Activated CD4-positive, alpha-beta memory T cell treated with anti-CD3 and anti-CD28 coated beads, Interleukin-2, amount 10 ng/mL, durations not matched to agents 7 days and 5 days (primary cell): ENCODE results near the gene PRM3. TPM values are rescaled to one million over a fixed set of nuclear protein-coding genes. Genes with fewer than 3 reads are reported as not detected.
A peak's percentile ranks its signal among the peaks of the same experiment; 100 is the strongest.

Source experiments
- CTCF ChIA-PET: fragments of 350-600 bp; sonication (Branson Sonifier 250); formaldehyde crosslinking; loops from one replicate; lab custom pipeline; 2021; ENCODE audit warnings: antibody characterized with exemption, inconsistent platforms; lab: Charles Lee
- POLR2A ChIA-PET: fragments of 350-600 bp; sonication (Branson Sonifier 250); formaldehyde crosslinking; loops from one replicate; lab custom pipeline; 2021; ENCODE audit warnings: antibody characterized with exemption; lab: Charles Lee
- DNase-seq: peaks from one replicate; pipeline ENCODE4 v3.0.0-alpha.2; 2020
- H3K27ac Mint-ChIP-seq: one replicate; pipeline ENCODE4 v1.8.0; 2021; ENCODE audit warnings: mild to moderate bottlenecking, mixed read lengths
- H3K27me3 Mint-ChIP-seq: one replicate; pipeline ENCODE4 v1.8.0; 2021; ENCODE audit warnings: mixed read lengths
- H3K36me3 Mint-ChIP-seq: one replicate; pipeline ENCODE4 v1.8.0; 2021; ENCODE audit warnings: low read depth, mixed read lengths
- H3K4me1 Mint-ChIP-seq: one replicate; pipeline ENCODE4 v1.8.0; 2021; ENCODE audit warnings: mixed read lengths
- H3K4me3 Mint-ChIP-seq: one replicate; pipeline ENCODE4 v1.8.0; 2021; ENCODE audit warnings: mild to moderate bottlenecking, mixed read lengths
- H3K9me3 Mint-ChIP-seq: one replicate; pipeline ENCODE4 v1.8.0; 2021; ENCODE audit warnings: mixed read lengths
- total RNA-seq, 2 experiments: library from RNA; stranded (reverse); gene quantifications; one replicate each; pipeline ENCODE4 v1.2.3, GENCODE V29; 2021

Gene PRM3
- total RNA-seq, 2 experiments from 2014 or later = not detected

DNA sequence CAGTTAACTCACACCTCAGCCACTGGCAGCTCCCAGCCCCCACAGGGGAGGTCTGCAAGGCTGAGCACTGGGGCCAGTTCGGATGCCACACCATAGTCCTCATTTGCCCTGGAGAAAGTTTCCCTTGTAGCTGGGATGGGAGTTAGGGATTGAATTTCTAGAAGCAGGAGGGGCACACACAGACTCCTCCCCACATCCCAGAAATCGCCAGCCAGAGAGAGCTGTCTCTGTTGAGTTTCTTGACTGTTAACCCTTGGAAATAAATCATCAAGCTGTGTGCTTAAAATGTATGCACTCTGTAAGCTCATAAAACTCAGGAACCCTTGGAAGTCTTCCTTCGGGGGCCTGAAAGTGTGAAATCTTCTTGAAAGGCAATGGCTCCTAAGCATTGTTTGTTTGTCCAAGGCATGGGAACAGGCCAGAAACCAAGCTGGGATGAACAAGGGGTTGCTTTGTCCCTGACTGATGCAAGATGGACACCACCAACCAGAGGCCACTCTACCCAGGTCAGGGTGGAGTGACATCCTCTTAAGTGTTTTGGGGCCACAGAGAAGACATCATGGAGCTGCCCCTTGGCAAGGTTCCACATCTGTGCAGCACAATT, 394 bp upstream of the PRM3 start:
- H3K36me3 Mint-ChIP-seq = no peaks in the 10 kb centered on the region
- CTCF ChIA-PET = interaction anchor here (0.9 kb wide), 1 partner anchor 18 kb away, joined by 3 read pairs; no protein-coding TSS in a partner anchor
- no peaks in the 10 kb centered on the region for H3K4me1 Mint-ChIP-seq
- peaks cover 31% of the 10 kb centered on the region for H3K27me3 Mint-ChIP-seq
- H3K4me3 Mint-ChIP-seq = no peak overlapping the region
- DNase-seq = no peak
- no peaks in the 10 kb centered on the region for H3K9me3 Mint-ChIP-seq
- POLR2A ChIA-PET = no interaction called here
- no peak overlapping the region for H3K27ac Mint-ChIP-seq

DNA sequence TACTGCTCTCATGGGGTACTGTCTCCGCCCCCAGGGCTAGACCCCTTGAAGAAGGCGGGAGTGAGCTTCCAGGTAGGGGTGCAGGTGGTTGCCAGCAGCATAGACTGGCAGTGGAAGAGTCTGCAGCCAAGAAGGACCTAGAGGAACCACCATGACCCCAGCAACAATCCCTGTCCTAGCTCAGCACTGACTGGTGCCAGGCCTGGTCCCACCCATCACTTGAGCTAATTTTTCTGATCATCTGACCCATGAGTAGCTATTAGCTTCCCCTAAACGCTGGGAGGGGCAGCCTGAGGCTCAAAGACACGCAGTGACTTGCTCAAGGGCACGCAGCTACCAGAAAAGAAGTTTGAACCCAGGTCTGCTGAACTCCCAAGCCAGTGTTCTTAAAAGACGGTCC, 945 bp downstream of the PRM3 start:
- DNase-seq = no peak
- peaks cover 36% of the 10 kb centered on the region for H3K27me3 Mint-ChIP-seq
- H3K27ac Mint-ChIP-seq = no peak overlapping the region
- H3K9me3 Mint-ChIP-seq = no peaks in the 10 kb centered on the region
- H3K4me1 Mint-ChIP-seq = no peaks in the 10 kb centered on the region
- ChIA-PET CTCF (interaction anchor here (0.6 kb wide), 1 partner anchor 106 kb away, joined by 4 read pairs; no protein-coding TSS in a partner anchor), POLR2A (no interaction called here)
- no peaks in the 10 kb centered on the region for H3K36me3 Mint-ChIP-seq
- H3K4me3 Mint-ChIP-seq = no peak overlapping the region

DNA sequence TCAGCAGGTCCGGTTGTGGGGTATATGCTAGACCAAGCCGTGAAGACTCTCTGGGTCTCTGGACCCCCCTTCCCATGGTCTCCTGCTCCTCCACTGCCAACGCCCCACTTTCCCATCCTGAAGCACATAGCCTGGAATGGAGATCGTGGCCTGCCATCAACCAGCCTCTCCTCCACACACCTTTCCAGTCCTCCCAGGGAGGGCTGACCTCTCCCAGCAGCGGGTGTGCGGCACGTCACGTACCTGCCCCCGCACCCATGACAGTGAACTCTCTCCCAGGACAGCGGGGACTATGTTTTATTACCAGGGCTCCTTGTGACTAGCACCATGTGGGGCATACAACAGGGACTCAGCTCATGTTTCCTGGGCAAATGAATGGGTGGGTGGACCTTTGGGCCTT, 1.8 kb downstream of the PRM3 start:
- Mint-ChIP-seq H3K27me3 (peaks cover 37% of the 10 kb centered on the region), H3K4me3 (no peak overlapping the region), H3K4me1 (no peaks in the 10 kb centered on the region), H3K36me3 (no peaks in the 10 kb centered on the region), H3K27ac (no peak overlapping the region), H3K9me3 (no peaks in the 10 kb centered on the region)
- POLR2A ChIA-PET = no interaction called here
- CTCF ChIA-PET = no interaction called here
- no peak for DNase-seq

DNA sequence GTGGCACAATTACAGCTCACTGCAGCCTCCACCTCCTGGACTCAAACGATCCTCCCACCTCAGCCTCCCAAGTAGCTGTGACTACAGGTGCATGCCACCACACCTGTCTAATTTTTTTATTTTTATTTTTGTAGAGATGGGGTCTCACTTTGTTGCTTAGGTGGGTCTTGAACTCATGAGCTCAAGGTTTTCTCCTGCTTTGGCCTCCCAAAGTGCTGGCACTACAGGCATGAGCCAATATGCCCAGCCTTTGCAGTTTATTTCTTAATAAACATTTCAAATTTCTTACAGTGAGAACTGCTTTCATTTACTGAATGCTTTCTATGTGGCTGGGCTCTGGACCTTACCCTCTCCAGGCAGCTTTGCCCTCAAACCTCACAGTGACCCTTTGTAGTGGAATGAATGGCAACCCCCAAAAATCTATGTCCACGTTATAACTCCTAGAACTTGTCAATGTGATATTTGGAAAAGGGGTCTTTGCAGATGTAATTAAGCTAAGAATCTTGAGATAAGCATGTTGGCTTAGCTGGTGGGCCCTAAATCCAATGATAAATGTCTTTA, 2.7 kb downstream of the PRM3 start:
- Mint-ChIP-seq H3K27me3 (peaks cover 37% of the 10 kb centered on the region), H3K27ac (no peak overlapping the region), H3K4me1 (no peaks in the 10 kb centered on the region), H3K36me3 (no peaks in the 10 kb centered on the region), H3K4me3 (no peak overlapping the region), H3K9me3 (no peaks in the 10 kb centered on the region)
- DNase-seq = no peak
- CTCF ChIA-PET = interaction anchor here (1.1 to 1.2 kb wide), 2 partner anchors 15 to 58 kb away, joined by 3 read pairs; partner anchors contain the start of gene SOCS1
- POLR2A ChIA-PET = no interaction called here

DNA sequence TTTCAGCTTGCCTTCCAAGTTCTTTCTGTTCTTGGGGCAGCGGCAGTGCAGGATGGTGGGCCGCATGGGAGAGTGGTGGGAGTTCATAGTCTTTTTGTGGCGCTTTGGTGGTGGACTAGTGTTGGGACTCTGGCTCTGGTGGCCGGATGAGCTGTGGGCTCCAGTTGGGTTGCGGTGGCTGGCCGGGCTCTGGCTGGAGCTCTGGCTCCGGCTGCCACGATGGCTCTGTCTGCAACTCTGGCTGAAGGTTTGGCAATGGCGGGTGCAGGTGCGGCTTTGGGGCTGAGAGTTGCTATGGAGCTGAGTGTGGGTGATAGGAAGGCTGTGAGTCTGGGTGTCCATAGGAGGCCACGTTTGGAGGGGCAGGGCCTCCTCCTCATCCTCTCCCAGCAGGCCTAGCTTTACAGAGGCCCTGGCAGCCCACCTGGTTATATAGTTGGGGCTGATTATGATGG, 4.5 kb downstream of the PRM3 start, which contains the start of gene TNP2:
Gene TNP2 (minus strand): TSS at position 405 of the 455 bp plus-strand sequence. CDS start 63 bp downstream, at position 342.
- POLR2A ChIA-PET = interaction anchor here (0.5 to 1.0 kb wide), 2 partner anchors 15 to 44 kb away, joined by 4 to 5 read pairs; no protein-coding TSS in a partner anchor
- Mint-ChIP-seq H3K9me3 (no peaks in the 10 kb centered on the region), H3K4me1 (peaks cover 10% of the 10 kb centered on the region), H3K27me3 (peaks cover 35% of the 10 kb centered on the region), H3K27ac (no peak within 1 kb of the TSS), H3K36me3 (no peaks in the 10 kb centered on the region), H3K4me3 (no peak within 1 kb of the TSS)
- DNase-seq = no peak
- CTCF ChIA-PET = no interaction called here

DNA sequence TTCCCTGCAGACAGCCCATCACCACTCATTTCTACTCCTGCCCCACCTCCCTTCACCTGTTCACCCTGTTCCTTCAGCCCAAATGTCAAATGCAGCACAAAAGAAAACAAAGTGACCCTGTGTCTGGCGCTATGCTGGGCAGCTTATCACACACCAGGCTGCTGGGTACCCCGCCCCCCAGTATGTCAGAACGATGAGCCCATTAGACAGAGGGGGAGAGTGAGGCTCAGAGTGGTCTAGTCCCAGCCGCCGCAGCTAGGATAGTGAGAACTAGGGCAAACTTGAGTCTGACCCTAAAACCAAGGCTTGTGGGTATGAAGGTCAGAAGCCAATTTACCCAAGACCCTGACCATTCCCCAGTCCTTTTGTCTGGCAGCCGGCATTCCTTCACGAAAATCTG, 8.3 kb downstream of the PRM3 start:
- Mint-ChIP-seq H3K27me3 (peaks cover 38% of the 10 kb centered on the region), H3K9me3 (no peaks in the 10 kb centered on the region), H3K27ac (no peak overlapping the region), H3K36me3 (no peaks in the 10 kb centered on the region), H3K4me1 (peaks cover 25% of the 10 kb centered on the region), H3K4me3 (no peak overlapping the region)
- ChIA-PET CTCF (interaction anchor here (4.1 kb wide), 1 partner anchor 91 kb away, joined by 13 read pairs; no protein-coding TSS in a partner anchor), POLR2A (interaction anchor here (1.0 to 2.5 kb wide), 2 partner anchors 33 to 89 kb away, joined by 3 to 11 read pairs; no protein-coding TSS in a partner anchor)
- no peak for DNase-seq

DNA sequence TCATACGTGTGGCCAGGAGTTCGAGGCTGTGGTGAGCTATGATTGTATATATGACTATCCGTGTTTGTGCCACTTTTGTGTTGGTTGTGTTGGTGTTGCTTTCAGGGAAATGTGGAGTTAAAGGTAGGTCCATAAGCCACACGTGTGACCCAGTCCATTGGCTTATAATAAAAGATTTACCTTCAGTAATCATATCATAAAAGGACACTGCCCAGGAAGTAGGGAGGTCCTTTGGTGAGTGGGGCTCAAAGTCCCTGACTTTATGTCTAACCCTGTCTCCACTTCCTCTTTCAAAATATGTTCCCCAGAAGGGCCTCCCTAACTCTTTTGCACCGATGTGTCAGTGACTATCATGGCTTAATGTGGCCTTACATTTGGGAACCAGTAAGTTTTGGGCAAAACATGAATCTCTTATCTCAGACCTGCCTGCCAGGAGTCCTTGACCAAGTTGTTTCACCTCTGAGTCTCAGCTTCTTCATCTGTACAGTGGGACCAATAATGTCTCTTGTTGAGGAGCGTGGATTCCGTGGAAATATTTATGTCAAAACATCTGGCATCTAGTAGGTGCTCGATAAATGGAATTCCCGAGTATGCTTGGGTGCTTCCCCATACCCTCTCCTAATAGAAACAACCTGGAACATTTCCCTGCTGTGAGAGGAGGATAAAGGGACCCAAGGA, 9.1 kb downstream of the PRM3 start:
- CTCF ChIA-PET = interaction anchor here (0.9 to 4.1 kb wide), 4 partner anchors 9 to 300 kb away, joined by 3 to 13 read pairs (median 4); no protein-coding TSS in a partner anchor
- H3K27me3 Mint-ChIP-seq = peaks cover 40% of the 10 kb centered on the region
- DNase-seq = no peak
- H3K27ac Mint-ChIP-seq = peak overlapping the region; percentile 48
- peaks cover 31% of the 10 kb centered on the region for H3K4me1 Mint-ChIP-seq
- H3K9me3 Mint-ChIP-seq = no peaks in the 10 kb centered on the region
- no peaks in the 10 kb centered on the region for H3K36me3 Mint-ChIP-seq
- H3K4me3 Mint-ChIP-seq = no peak overlapping the region
- POLR2A ChIA-PET = interaction anchor here (0.7 to 2.5 kb wide), 6 partner anchors 18 to 90 kb away, joined by 3 to 11 read pairs (median 3); no protein-coding TSS in a partner anchor

DNA sequence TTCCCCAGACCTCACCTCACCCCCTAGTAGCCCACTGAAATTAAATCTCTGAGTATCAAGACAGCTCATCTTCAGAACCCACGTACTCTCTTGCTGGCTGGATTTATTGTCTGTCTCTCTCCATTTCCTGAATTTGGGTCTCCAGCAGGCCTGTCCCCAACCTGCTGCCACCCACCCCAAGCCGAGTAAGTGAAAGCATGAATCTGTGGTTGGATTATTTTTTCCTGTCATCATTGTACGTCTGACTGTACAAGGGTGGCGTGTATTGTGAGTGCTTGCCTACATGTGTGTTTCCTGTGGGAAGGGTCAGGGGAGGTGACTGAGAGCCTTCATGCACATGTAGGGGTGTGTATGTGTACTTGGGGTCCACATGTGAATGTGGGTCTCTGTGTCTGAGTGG, 9.7 kb downstream of the PRM3 start:
- Mint-ChIP-seq H3K4me1 (peaks cover 37% of the 10 kb centered on the region), H3K4me3 (no peak overlapping the region), H3K9me3 (no peaks in the 10 kb centered on the region), H3K36me3 (no peaks in the 10 kb centered on the region), H3K27ac (peak overlapping the region; percentile 48), H3K27me3 (peaks cover 37% of the 10 kb centered on the region)
- POLR2A ChIA-PET = interaction anchor here (0.7 to 2.5 kb wide), 7 partner anchors 18 to 91 kb away, joined by 3 to 11 read pairs (median 3); no protein-coding TSS in a partner anchor
- CTCF ChIA-PET = interaction anchor here (0.9 to 4.1 kb wide), 4 partner anchors 8 to 299 kb away, joined by 3 to 13 read pairs (median 4); no protein-coding TSS in a partner anchor
- DNase-seq = peak; percentile 57

DNA sequence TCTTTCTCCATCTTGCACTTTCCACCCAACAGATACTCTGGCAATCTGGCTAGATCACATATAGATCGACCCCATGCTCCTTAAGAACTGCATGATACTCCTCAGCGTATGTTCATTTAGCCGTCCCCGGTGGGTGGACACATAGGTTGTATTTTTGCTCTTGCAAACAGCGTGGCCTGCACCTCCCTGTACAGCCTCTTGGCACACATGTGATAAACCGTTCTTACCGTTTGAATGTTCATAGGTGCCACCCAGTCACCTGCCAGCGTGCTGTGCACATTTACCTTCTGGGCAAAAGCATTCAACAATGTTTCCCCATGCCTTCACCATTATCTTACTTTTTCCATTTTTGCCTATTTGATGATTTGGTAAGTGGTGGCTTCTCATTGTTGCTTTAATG, 10.5 kb downstream of the PRM3 start:
- no peak overlapping the region for H3K4me3 Mint-ChIP-seq
- ChIA-PET POLR2A (interaction anchor here (1.0 to 2.5 kb wide), 3 partner anchors 19 to 92 kb away, joined by 4 to 11 read pairs (median 6); no protein-coding TSS in a partner anchor), CTCF (interaction anchor here (0.9 to 4.1 kb wide), 3 partner anchors 93 to 298 kb away, joined by 3 to 13 read pairs (median 5); no protein-coding TSS in a partner anchor)
- no peaks in the 10 kb centered on the region for H3K36me3 Mint-ChIP-seq
- H3K9me3 Mint-ChIP-seq = no peaks in the 10 kb centered on the region
- peaks cover 29% of the 10 kb centered on the region for H3K27me3 Mint-ChIP-seq
- no peak overlapping the region for H3K27ac Mint-ChIP-seq
- peaks cover 44% of the 10 kb centered on the region for H3K4me1 Mint-ChIP-seq
- no peak for DNase-seq

DNA sequence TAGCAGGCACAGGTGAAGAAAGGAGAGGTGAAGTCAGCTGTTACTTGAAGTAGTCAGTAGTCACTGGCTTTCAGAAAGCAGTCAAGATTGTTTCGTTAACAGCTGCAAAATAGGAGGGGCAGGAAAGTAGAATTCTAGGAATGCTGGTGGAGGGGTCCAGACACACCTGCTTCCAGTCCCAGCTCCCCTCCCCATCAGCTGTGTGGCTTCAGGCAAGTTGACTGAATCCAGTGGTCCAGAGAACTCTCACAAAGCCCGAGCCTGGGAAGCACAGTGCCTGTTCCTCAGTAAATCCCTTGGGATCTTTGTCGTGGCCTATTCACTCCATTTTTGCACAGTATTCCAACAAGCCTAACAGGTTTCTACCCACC, 12.8 kb downstream of the PRM3 start:
- ChIA-PET CTCF (interaction anchor here (1.8 to 8.0 kb wide), 2 partner anchors 37 to 293 kb away, joined by 4 to 233 read pairs; no protein-coding TSS in a partner anchor), POLR2A (interaction anchor here (1.0 to 7.9 kb wide), 3 partner anchors 27 to 295 kb away, joined by 3 to 169 read pairs (median 3); no protein-coding TSS in a partner anchor)
- no peak for DNase-seq
- Mint-ChIP-seq H3K27me3 (peaks cover 19% of the 10 kb centered on the region), H3K27ac (no peak overlapping the region), H3K9me3 (no peaks in the 10 kb centered on the region), H3K4me3 (no peak overlapping the region), H3K4me1 (peaks cover 56% of the 10 kb centered on the region), H3K36me3 (peaks cover 6% of the 10 kb centered on the region)

DNA sequence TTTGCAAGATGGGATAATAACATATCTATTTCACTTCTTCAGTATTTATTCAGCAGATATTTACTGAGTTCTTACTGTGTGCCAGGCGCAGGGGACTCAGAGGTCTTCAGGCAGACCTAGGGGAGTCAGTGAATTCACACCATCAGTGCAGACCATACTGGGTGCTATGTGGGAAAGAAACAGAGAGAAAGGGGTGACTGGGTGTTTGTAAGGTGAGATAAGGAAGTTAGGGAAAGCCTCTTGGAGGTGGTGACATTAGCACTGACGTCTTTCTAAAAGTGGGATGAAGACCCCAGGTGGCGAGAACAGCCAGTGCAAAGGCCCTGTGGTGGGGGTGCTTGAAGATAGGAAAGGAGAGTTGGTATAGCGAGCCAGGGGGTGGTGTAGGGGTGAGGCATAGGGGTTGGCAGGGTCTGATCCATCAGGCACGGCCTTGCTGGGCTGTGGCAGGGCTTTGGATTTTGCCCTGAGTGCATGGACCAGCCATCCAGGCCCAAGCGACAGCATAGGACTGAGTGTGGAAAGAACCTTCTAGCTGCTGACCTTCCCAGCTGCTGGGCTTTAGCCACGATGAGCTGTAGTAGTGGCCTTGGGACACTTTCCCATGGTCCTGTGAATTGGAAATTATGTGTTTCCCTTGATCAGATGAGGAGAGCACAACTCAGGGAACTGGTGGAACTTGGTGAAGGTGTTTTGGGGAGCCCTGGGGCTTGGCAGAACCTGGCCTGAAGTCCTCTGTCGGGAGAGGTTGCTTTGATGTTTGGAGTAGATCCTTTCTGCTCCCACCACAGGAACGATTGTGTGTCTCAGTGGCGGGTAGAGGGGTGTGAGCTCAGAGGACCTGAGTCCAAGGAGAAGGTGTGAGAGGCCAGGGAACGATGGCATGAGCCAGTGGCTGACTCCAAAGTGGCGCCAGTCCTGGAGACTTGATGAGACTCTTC, 13.5 kb downstream of the PRM3 start:
- ChIA-PET POLR2A (interaction anchor here (1.0 to 7.9 kb wide), 5 partner anchors 26 to 295 kb away, joined by 3 to 169 read pairs (median 7); no protein-coding TSS in a partner anchor), CTCF (interaction anchor here (1.2 to 8.0 kb wide), 7 partner anchors 37 to 292 kb away, joined by 4 to 233 read pairs (median 19); no protein-coding TSS in a partner anchor)
- no peak for DNase-seq
- Mint-ChIP-seq H3K27me3 (peaks cover 19% of the 10 kb centered on the region), H3K9me3 (no peaks in the 10 kb centered on the region), H3K27ac (no peak overlapping the region), H3K4me3 (no peak overlapping the region), H3K36me3 (peaks cover 11% of the 10 kb centered on the region), H3K4me1 (peaks cover 56% of the 10 kb centered on the region)
